HepG2 (cell line): Measurements from ENCODE around the gene PSPH. TPM values are rescaled to one million over a fixed set of nuclear protein-coding genes. Genes with fewer than 3 reads are reported as not detected.
A peak's percentile ranks its signal among the peaks of the same experiment; 100 is the strongest.

Experiments
- CERS6 ChIP-seq: sonication (generic); formaldehyde crosslinking; IDR thresholded peaks from 2 replicates; pipeline ENCODE4 v1.5.0; 2020; ENCODE audit warnings: missing genetic modification reagents
- CHCHD3 ChIP-seq: sonication (generic); formaldehyde crosslinking; IDR thresholded peaks from 2 replicates; pipeline ENCODE4 v1.8.0; 2022; ENCODE audit warnings: mild to moderate bottlenecking, missing genetic modification reagents, moderate library complexity
- FOSL2 ChIP-seq: sonication (generic); formaldehyde crosslinking; IDR thresholded peaks from 2 replicates; pipeline ENCODE4 v1.4.0; 2020; ENCODE audit warnings: missing genetic modification reagents
- HOXA3 ChIP-seq: sonication (generic); formaldehyde crosslinking; IDR thresholded peaks from 2 replicates; pipeline ENCODE4 v1.5.0; 2020; ENCODE audit warnings: missing genetic modification reagents
- IRX3 ChIP-seq: sonication (generic); formaldehyde crosslinking; IDR thresholded peaks from 2 replicates; pipeline ENCODE4 v1.8.1; 2023; ENCODE audit warnings: mild to moderate bottlenecking, low read depth, missing genetic modification reagents, borderline replicate concordance
- KDM5B ChIP-seq: sonication (generic); formaldehyde crosslinking; IDR thresholded peaks from 2 replicates; pipeline ENCODE4 v1.4.0; 2020; ENCODE audit warnings: missing genetic modification reagents, mild to moderate bottlenecking, borderline replicate concordance
- KLF11 ChIP-seq: IDR thresholded peaks from 2 replicates; pipeline ENCODE4 v1.6.1; 2016; ENCODE audit warnings: missing compliant biosample characterization
- MAZ ChIP-seq, 2 experiments: sonication (generic) in 1 of 2; formaldehyde crosslinking in 1 of 2; IDR thresholded peaks; 2 replicates each; pipeline versions ENCODE4 v1.5.0 to v1.6.1; 2012 to 2020; ENCODE audit warnings: low read depth in 2 of 2, mild to moderate bottlenecking in 2 of 2, borderline replicate concordance in 1 of 2, improper control_type of control experiment in 1 of 2, low read length in 1 of 2, missing genetic modification reagents in 1 of 2, moderate library complexity in 1 of 2
- MXI1 ChIP-seq: IDR thresholded peaks from 3 replicates; pipeline ENCODE4 v1.6.1; 2012; ENCODE audit warnings: low read depth, low read length, inconsistent platforms, borderline replicate concordance
- PHF21A ChIP-seq: sonication (generic); formaldehyde crosslinking; IDR thresholded peaks from 2 replicates; pipeline ENCODE4 v1.5.0; 2020; ENCODE audit warnings: mild to moderate bottlenecking, missing genetic modification reagents
- TCF12 ChIP-seq, 2 experiments: fragments of 450-650 bp in 1 of 2; sonication (generic) in 1 of 2; formaldehyde crosslinking in 1 of 2; IDR thresholded peaks; 2 replicates each; pipeline versions ENCODE4 v1.6.1 to v1.8.0; 2017 to 2022; ENCODE audit warnings: antibody characterized with exemption in 1 of 2, mild to moderate bottlenecking in 1 of 2, missing genetic modification reagents in 1 of 2, moderate library complexity in 1 of 2
- YY1 ChIP-seq: IDR thresholded peaks from 2 replicates; pipeline ENCODE4 v1.6.1; 2011; ENCODE audit warnings: low read length, low read depth, moderate library complexity, mild to moderate bottlenecking; ENCODE audit not compliant: insufficient read depth, insufficient replicate concordance
- ZNF431 ChIP-seq: sonication (generic); formaldehyde crosslinking; IDR thresholded peaks from 2 replicates; pipeline ENCODE4 v1.9.0; 2022; ENCODE audit warnings: missing genetic modification reagents, low read depth, mild to moderate bottlenecking, borderline replicate concordance
- ZNF550 ChIP-seq: sonication (generic); formaldehyde crosslinking; IDR thresholded peaks from 2 replicates; pipeline ENCODE4 v1.4.0; 2020; ENCODE audit warnings: mild to moderate bottlenecking, missing genetic modification reagents, borderline replicate concordance
- ZNF562 ChIP-seq: sonication (generic); formaldehyde crosslinking; IDR thresholded peaks from 2 replicates; pipeline ENCODE4 v1.8.0; 2022; ENCODE audit warnings: missing genetic modification reagents, borderline replicate concordance
- ZNF563 ChIP-seq: sonication (generic); formaldehyde crosslinking; IDR thresholded peaks from 2 replicates; pipeline ENCODE4 v1.8.0; 2022; ENCODE audit warnings: mild to moderate bottlenecking, moderate library complexity, missing genetic modification reagents
- ZNF746 ChIP-seq: sonication (generic); formaldehyde crosslinking; IDR thresholded peaks from 2 replicates; pipeline ENCODE4 v1.8.0; 2022; ENCODE audit warnings: mild to moderate bottlenecking, missing genetic modification reagents
- polyA plus RNA-seq, 8 experiments: library from polyadenylated mRNA; depleted of rRNA in 3 of 8; stranded (reverse) in 7 of 8; unstranded in 1 of 8; fragments of >200 nt; fragmentation: Illumina TruSeq in 4 of 8; extraction: Trizol in 4 of 8; gene quantifications; 2 replicates each; pipeline versions ENCODE4 v1.2.1 to v1.2.3, GENCODE V29; 2011 to 2016; ENCODE audit warnings: low read depth in 4 of 8, missing spikeins in 1 of 8, mixed read lengths in 1 of 8; ENCODE audit not compliant: insufficient read depth in 1 of 8
- total RNA-seq, 5 experiments: library from RNA; depleted of rRNA; stranded (reverse); fragments of >200 nt; fragmentation: Illumina TruSeq; extraction: Trizol; gene quantifications; 2 replicates each; pipeline ENCODE4 v1.2.3, GENCODE V29; 2016; ENCODE audit warnings: low read depth in 1 of 5
- TF ChIP-seq, protein P1 (sequence below): sonication (generic); formaldehyde crosslinking; IDR thresholded peaks from 2 replicates; pipeline ENCODE4 v1.4.0; 2020; ENCODE audit warnings: missing genetic modification reagents, mild to moderate bottlenecking, borderline replicate concordance
- TF ChIP-seq, protein P2 (sequence below): sonication (generic); formaldehyde crosslinking; IDR thresholded peaks from 2 replicates; pipeline ENCODE4 v1.4.0; 2020; ENCODE audit warnings: missing genetic modification reagents
- TF ChIP-seq, protein P3 (sequence below): sonication (generic); formaldehyde crosslinking; IDR thresholded peaks from 2 replicates; pipeline ENCODE4 v1.4.0; 2020; ENCODE audit warnings: mild to moderate bottlenecking, missing genetic modification reagents

Gene PSPH
- total and polyA plus RNA-seq, 2 of the 13 experiments (the other 11 are each of a cell fraction or from before 2014, with no cell fraction given), result 85.5 to 124 TPM

GRCh38 chr7:55964261-55965099 is 86.8 kb downstream of the PSPH start, which contains the start of gene NIPSNAP2 (continued):
- TF ChIP-seq CHCHD3 (CRISPR knock-in tag), result 0 out of 2 replicates have a peak, but pooled peaks have one; percentile 21
- peak; percentile 16; the same call in 1 of the 2 replicates for TF ChIP-seq IRX3 (CRISPR knock-in tag)
- TF ChIP-seq MXI1, result peak; percentile 6; the same call in 1 of the 3 replicates
- TF ChIP-seq CERS6 (CRISPR knock-in tag), result no peak
- peak; percentile 75 for TF ChIP-seq ZNF563 (CRISPR knock-in tag)
- TF ChIP-seq FOSL2 (CRISPR knock-in tag), result peak; percentile 37; the same call in 1 of the 2 replicates
- peak; percentile 94 for TF ChIP-seq YY1
- no peak for TF ChIP-seq TCF12 (IDR thresholded peaks at IDR 0.05)
- TF ChIP-seq TCF12 (CRISPR knock-in tag; IDR thresholded peaks at IDR 0.05), result 0 out of 2 replicates have a peak, but pooled peaks have one; percentile 39
- no peak for TF ChIP-seq KLF11 (CRISPR knock-in tag)
- TF ChIP-seq MAZ (IDR thresholded peaks at IDR 0.05; ENCODE audit: borderline replicate concordance, low read depth, low read length), result peak; percentile 19; the same call in 1 of the 2 replicates
- TF ChIP-seq MAZ (CRISPR knock-in tag; IDR thresholded peaks at IDR 0.05; ENCODE audit: low read depth), result peak; percentile 84
- TF ChIP-seq ZNF431 (CRISPR knock-in tag), result no peak
- TF ChIP-seq ZNF550 (CRISPR knock-in tag), result 0 out of 2 replicates have a peak, but pooled peaks have one; percentile 72
- peak; percentile 55 for TF ChIP-seq HOXA3
- TF ChIP-seq, protein P1, sequence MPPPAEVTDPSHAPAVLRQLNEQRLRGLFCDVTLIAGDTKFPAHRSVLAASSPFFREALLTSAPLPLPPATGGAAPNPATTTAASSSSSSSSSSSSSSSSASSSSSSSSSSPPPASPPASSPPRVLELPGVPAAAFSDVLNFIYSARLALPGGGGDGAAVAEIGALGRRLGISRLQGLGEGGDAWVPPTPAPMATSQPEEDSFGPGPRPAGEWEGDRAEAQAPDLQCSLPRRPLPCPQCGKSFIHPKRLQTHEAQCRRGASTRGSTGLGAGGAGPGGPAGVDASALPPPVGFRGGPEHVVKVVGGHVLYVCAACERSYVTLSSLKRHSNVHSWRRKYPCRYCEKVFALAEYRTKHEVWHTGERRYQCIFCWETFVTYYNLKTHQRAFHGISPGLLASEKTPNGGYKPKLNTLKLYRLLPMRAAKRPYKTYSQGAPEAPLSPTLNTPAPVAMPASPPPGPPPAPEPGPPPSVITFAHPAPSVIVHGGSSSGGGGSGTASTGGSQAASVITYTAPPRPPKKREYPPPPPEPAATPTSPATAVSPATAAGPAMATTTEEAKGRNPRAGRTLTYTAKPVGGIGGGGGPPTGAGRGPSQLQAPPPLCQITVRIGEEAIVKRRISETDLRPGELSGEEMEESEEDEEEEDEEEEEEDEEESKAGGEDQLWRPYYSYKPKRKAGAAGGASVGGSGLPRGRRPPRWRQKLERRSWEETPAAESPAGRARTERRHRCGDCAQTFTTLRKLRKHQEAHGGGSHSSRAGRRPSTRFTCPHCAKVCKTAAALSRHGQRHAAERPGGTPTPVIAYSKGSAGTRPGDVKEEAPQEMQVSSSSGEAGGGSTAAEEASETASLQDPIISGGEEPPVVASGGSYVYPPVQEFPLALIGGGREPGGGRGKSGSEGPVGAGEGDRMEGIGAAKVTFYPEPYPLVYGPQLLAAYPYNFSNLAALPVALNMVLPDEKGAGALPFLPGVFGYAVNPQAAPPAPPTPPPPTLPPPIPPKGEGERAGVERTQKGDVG, result no peak
- no peak for TF ChIP-seq ZNF562 (CRISPR knock-in tag)
- 0 out of 2 replicates have a peak, but pooled peaks have one; percentile 33 for TF ChIP-seq ZNF746 (CRISPR knock-in tag)
- peak; percentile 65; the same call in 1 of the 2 replicates for TF ChIP-seq KDM5B (CRISPR knock-in tag)
- TF ChIP-seq PHF21A, result 0 out of 2 replicates have a peak, but pooled peaks have one; percentile 63
- TF ChIP-seq, protein P2, sequence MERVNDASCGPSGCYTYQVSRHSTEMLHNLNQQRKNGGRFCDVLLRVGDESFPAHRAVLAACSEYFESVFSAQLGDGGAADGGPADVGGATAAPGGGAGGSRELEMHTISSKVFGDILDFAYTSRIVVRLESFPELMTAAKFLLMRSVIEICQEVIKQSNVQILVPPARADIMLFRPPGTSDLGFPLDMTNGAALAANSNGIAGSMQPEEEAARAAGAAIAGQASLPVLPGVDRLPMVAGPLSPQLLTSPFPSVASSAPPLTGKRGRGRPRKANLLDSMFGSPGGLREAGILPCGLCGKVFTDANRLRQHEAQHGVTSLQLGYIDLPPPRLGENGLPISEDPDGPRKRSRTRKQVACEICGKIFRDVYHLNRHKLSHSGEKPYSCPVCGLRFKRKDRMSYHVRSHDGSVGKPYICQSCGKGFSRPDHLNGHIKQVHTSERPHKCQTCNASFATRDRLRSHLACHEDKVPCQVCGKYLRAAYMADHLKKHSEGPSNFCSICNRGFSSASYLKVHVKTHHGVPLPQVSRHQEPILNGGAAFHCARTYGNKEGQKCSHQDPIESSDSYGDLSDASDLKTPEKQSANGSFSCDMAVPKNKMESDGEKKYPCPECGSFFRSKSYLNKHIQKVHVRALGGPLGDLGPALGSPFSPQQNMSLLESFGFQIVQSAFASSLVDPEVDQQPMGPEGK (CRISPR knock-in tag), result peak; percentile 82
- TF ChIP-seq, protein P3, sequence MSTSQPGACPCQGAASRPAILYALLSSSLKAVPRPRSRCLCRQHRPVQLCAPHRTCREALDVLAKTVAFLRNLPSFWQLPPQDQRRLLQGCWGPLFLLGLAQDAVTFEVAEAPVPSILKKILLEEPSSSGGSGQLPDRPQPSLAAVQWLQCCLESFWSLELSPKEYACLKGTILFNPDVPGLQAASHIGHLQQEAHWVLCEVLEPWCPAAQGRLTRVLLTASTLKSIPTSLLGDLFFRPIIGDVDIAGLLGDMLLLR, result peak; percentile 53; the same call in 1 of the 2 replicates
